DMS53 (cell line): Measurements from ENCODE around the gene TUFT1.

Source experiments
- DNase-seq: peaks from one replicate; lab custom pipeline; 2025; lab: John Stamatoyannopoulos, UW

Gene TUFT1

DNA sequence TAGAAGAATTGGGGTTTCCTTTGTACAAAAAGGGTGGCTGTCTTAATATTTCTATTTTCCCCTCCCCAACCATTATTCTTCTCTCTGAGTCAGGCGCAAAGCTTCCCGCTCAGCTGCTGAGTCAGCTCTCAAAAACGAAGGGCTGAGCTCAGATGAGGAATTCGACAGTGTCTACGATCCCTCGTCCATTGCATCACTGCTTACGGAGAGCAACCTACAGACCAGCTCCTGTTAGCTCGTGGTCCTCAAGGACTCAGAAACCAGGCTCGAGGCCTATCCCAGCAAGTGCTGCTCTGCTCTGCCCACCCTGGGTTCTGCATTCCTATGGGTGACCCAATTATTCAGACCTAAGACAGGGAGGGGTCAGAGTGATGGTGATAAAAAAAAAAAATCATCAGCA lies 3.0 kb upstream of the TUFT1 start:
- DNase-seq = no peak

DNA sequence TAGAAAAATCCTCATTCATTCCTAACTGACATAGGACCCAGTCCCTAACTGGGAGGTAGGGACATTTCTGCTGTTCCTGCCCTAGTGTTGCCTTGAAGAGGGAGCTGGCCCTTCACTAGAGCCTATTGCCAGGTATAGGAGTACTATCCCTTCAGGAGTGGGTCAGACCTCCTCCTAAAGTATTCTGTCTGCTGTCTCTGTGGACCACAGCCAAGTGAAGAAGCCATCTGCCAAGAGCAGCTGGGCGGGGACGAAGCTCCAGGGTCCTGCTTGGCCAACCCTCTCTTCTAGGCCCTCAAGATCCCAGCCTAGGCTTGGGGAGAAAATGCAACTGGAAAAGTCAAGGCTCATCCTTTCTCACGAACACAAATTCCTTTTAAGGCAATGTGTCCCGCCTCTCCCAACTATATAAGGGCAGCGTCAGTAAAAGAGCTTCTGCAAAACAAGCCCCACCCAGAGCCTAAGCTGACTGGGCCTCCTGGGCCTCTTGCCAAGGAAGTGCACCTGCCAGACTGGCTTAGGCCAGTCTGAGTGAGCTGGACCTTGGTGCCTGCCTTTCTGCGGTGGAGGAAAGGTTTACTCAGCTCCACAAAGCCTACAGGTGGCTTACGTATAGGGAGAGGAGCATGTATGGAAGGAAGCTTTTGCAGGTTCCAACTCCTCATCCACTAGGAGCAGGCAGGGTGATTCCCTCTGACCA lies 638 bp upstream of the TUFT1 start:
- peak; percentile 100 for DNase-seq

DNA sequence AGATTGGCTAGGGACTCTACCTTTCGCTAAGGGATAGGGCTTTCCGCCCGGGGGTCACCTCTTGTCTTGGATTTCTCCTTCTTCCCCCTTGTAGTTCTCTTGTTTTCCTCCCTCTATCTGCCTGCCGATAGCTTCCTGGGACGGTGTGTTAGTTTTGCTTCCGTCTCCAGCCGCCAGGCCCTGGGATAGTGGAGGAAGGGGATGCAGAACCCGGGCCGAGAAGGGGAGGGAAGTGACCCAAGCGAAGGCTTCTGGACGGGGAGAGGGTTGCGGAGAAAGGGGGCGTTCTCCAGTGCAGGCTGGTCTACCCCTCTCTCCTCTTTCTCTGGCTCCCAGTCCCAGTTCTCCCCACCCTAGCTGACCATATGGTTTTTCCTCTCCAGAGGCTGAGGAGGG lies 871 bp downstream of the TUFT1 start:
- DNase-seq = peak; percentile 60

DNA sequence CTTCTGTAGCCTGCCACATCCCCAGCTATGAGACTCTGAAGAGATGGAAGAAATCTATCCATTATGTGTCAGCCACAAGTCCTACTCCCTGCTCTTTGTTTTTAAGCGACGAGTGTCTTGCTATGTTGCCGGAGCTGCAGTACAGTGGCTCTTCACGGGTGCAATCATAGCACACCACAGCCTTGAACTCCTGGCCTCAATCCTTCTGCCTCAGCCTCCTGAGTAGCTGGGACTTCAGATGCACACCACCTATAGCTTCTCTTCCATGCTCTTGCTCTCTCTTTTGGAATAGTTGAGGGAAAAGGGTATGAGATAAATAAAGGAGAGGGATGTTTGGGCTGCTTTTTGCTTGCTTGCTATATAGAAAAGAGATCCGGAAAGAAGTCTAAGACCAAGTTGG lies 1.6 kb downstream of the TUFT1 start:
- DNase-seq = no peak

DNA sequence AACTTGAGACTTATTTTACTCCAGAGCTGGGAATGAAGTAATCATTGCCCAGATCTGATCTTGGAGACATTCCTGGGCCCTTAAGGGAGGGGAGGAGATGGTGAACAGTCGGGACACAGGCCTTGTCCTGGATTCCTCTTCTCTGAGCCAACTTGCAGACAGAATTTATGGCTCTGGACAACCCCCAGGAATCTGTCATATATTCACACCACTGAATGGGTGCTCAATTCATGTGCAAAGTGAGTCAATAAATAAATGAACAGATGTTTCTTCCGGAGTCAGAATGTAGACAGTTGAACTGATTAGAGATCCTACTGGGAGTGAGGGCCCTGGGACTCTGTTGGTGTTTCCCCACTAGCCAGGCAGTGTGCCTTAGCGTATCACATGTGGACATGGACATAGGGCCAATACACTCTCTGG lies 2.6 kb downstream of the TUFT1 start:
- DNase-seq = no peak

DNA sequence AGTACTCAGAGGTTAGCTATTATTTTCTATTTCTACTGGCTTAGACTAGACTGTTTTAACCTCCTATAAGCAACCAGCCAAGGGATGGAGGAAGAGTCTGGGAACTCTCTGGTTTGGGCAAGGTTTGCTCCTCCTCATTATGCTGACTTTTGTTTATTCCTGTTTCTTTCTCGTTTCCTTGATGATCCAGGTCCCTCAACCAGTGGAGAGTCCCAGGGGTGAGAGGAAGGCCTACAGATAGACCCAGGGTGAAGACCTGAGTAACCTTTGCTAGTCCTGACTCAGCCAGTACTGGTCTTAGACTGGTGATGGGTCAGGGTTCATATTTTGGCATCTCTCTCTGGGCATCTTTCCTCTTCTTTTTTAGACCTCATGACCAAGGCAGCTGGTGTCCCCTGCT lies 5.4 kb downstream of the TUFT1 start:
- DNase-seq = peak; percentile 39

GRCh38 chr1:151546011-151546925 lies 6.2 kb downstream of the TUFT1 start:
- DNase-seq = no peak

GRCh38 chr1:151547119-151547899 lies 7.2 kb downstream of the TUFT1 start:
- peak; percentile 38 for DNase-seq

DNA sequence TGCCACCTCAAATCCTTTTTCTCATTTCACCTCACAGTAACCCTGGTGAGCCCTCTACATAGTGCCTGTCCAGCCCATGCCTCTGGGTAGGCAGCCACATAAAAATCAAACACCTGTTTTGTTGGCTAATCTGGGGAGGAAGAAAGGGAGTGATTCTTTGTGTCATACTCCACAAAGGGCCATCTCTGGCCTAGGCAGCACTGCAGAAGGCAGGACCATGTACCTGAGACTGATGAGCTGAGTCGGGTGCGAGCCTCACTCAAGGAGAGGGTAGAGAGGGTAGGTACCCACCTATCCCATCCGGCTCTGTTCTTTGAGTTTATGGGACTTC lies 7.8 kb downstream of the TUFT1 start:
- DNase-seq = no peak

DNA sequence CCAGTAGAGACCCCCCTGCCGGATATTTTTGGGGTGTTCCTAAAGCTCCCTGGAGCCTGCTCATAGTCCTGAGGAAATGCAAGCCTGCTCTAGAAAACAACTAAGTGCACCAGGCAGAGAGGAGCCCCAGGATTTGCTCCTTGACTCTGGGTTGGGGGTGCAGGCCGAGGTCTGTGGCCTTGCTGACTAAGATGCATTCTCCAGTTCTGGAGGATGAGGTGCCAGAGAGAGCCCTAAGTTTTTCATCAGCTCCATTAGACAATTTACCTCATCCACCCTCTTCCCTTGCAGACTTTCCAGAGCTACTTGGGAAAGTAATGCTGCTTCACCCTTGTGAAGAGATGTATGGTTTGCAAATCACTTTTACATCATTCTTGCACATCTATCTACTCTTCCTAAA lies 9.1 kb downstream of the TUFT1 start:
- no peak for DNase-seq

DNA sequence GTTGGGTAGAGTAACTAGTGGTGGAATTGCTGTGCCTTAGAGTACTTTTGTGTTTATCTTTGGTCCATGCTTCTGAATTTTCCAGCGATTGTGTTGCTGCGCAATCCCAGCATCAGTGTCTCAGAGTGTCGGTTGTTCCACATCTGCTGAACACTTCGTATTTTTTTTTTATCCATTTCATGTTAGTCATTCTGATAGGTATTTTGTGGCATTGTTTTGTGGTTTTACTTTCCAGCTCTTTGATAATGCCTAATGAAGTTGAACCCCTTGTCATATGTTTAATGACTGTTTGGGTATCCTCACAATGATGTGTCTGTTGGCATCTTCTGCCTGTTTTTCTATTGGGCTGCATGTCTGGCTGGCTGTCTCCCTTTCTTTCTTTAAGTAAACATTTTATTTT lies 13.6 kb downstream of the TUFT1 start:
- no peak for DNase-seq

- DNase-seq = no peak
Observed at GRCh38 chr1:151556052-151556451, 15.9 kb downstream of the TUFT1 start.

DNA sequence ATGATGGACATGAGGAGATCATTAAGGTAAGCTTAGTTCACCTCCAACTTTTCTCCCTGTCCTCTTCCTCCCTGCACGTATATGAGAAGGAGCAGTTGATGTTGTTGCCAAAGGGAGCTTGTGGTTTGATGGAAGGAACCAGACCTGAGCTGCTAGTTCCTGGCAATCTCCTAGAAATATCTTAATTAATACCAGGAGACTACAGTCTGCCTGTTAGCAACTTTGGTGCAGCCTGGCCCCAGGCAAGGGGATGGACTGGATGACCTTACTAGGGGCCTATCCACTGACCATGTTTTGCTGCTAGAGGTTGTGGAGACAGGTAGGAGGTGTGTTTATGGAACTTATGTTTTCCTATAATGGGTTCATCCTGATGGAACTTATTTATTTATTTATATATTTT lies 22.6 kb downstream of the TUFT1 start:
- no peak for DNase-seq

DNA sequence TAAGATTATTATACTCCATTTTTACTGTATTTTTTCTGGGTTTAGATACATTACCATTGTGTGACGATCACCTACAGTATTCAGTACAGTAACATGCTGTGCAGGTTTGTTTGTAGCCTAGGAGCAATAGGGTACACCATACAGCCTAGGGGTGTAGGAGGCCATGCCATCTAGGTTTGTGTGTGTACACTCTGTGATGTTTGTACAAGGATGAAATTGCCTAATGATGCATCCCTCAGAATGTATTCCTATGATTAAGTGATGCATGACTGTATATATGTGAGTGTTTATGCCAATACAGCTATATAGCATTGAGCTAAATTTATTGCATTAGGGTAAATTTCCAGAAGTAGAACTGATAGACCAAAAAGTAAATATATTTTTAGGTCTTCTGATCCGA lies 23.3 kb downstream of the TUFT1 start:
- DNase-seq = no peak

DNA sequence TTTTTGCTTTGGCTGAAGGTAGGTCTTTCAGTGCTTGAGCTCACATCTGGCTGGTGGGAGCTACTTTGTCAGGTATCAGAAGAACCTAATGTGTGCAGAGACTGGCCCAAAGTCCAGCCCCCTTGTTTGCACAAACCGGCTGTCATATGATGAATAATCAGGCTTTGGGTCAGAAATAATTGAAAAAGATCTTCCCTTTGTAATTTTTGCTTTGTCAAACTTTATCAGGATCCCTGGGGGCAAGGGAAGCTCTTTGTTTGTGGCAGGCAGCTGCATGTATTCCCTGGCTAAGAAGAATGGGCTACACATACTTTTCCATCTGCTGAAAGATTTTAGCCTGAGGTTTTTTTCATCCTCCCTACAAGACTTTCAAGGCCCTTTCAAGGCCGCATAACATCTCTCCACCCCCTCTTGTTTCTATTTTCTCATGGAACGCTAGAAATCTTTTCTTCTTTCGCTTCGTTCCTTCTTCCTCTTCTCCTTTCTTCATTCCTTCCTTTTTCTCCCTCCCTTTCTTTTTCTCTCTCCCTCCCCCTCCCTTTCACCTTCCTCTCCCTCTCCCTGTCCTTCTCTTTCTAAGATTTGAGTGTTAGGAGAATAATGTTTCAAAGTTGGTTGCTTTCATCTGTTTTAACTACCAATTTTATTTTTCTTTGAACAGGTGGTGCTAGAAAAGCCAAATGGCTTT lies 25.5 kb downstream of the TUFT1 start:
- no peak for DNase-seq

GRCh38 chr1:151568626-151569088 lies 28.5 kb downstream of the TUFT1 start:
- no peak for DNase-seq

GRCh38 chr1:151570819-151571218 lies 30.7 kb downstream of the TUFT1 start:
- no peak for DNase-seq

- DNase-seq = no peak
Observed at GRCh38 chr1:151574575-151575529, 34.7 kb downstream of the TUFT1 start.

DNA sequence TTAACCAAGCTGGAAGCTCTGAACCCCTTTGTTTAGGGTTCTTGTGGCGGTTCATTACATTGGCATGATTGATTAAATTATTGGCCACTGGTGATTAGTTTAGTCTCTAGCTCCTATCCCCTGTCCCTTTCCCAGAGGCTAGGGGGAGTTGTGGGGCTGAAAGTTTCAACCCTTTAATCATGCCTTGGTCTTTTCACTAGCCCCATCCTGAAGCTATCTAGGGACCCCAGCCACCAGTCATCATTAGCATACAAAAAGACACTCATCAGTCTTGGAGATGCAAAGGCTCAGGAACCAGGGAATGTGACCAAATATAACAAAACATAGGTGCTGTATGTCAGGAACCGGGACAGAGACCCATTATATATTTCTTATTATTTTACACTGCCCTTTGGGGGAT lies 37.1 kb downstream of the TUFT1 start:
- no peak for DNase-seq

DNA sequence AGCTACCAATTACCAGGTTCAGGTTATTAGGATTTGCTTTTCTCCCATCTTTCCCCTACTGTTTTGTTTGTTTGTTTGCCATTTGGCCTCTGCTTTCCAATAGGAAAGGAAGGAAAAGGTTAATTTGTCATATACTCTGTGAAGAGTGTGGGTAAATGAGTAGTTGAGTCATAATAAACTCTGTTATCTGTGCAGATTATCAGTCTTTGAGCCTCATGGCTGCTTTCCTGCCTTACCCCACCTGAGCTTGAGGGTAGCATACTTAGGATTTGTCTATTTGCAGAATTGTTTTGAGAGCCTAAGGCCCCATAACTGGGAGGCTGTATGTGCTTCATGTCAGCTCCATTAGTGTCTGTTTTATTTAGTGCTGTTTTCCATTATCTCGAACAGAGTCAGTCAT lies 38.8 kb downstream of the TUFT1 start:
- DNase-seq = no peak
